Epidermal melanocyte (primary cell): ENCODE data around the gene EVI5L.

Experiments
- DNase-seq: peaks from one replicate; pipeline ENCODE4 v3.0.0; 2011; ENCODE audit warnings: low spot score; ENCODE audit not compliant: insufficient read length

The EVI5L gene

GRCh38 chr19:7910321-7911161, 80.5 kb downstream of the EVI5L start:
- DNase-seq = no peak

- DNase-seq = no peak
Observed at GRCh38 chr19:7911508-7912143, 81.6 kb downstream of the EVI5L start.

DNA sequence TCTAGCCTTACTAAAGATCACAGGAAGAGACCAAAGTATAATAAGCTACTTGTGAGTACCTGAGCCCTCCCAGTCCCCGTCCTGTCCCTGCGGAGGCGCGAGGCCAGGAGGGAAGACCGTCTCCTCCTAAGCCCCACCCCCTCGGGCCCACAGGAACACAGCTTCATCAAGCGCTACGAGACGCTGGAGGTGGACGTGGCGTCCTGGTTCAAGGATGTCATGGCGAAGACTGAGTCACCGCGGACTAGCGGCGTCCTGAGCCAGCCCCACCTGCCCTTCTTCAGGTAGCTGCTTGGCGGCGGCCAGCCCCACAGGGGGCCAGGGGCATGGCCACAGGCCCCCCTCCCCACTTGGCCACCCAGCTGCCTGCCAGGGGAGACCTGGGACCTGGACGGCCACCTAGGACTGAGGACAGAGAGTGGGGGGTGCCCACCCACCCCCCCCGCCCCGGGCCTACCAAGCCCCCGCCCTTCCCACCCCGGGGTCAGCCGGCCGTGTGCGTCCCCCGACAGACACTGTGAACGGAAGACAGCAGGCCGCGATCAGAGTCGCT, 82.2 kb downstream of the EVI5L start:
- DNase-seq = no peak

- no peak for DNase-seq
Observed at GRCh38 chr19:7912697-7913564, 82.9 kb downstream of the EVI5L start.

- DNase-seq = no peak
Observed at GRCh38 chr19:7913652-7914051, 83.6 kb downstream of the EVI5L start.

GRCh38 chr19:7914099-7914498, 84.1 kb downstream of the EVI5L start:
- no peak for DNase-seq
